DND-41 (cell line): ENCODE measurements around the gene ZNF302.

Experiments used
- EZH2 ChIP-seq: IDR thresholded peaks from 3 replicates; pipeline ENCODE4 v1.6.1; 2012; ENCODE audit warnings: borderline replicate concordance, low read depth, mild to moderate bottlenecking, moderate library complexity, low read length, inconsistent platforms; ENCODE audit not compliant: severe bottlenecking
- TF ChIP-seq, protein P1 (sequence below): IDR thresholded peaks from 2 replicates; pipeline ENCODE4 v1.5.1; 2012; ENCODE audit warnings: borderline replicate concordance, low read length, moderate library complexity, mild to moderate bottlenecking; ENCODE audit not compliant: poor library complexity, severe bottlenecking; ENCODE audit errors: extremely low read depth

DNA sequence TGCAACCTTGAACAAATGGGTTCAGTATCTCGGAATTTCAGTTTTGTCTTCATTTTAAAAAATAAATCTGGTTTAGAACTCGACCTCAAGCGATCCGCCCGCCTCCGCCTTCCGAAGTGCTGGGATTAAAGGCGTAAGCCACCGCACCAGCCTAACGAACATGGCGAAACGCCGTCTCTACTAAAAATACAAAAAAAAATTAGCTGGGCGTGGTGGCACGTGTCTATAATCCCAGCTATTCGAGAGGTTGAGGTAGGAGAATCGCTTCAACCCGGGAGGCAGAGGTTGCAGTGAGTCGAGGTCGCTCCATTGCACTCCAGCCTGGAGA is 571 bp downstream of the ZNF302 start:
- TF ChIP-seq, protein P1, sequence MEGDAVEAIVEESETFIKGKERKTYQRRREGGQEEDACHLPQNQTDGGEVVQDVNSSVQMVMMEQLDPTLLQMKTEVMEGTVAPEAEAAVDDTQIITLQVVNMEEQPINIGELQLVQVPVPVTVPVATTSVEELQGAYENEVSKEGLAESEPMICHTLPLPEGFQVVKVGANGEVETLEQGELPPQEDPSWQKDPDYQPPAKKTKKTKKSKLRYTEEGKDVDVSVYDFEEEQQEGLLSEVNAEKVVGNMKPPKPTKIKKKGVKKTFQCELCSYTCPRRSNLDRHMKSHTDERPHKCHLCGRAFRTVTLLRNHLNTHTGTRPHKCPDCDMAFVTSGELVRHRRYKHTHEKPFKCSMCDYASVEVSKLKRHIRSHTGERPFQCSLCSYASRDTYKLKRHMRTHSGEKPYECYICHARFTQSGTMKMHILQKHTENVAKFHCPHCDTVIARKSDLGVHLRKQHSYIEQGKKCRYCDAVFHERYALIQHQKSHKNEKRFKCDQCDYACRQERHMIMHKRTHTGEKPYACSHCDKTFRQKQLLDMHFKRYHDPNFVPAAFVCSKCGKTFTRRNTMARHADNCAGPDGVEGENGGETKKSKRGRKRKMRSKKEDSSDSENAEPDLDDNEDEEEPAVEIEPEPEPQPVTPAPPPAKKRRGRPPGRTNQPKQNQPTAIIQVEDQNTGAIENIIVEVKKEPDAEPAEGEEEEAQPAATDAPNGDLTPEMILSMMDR, result no peak
- no peak for TF ChIP-seq EZH2
